K562 (cell line): ENCODE measurements around the gene POLRMT. TPM values are rescaled to one million over a fixed set of nuclear protein-coding genes. Genes with fewer than 3 reads are reported as not detected.
A peak's percentile ranks its signal among the peaks of the same experiment; 100 is the strongest.

ENCODE experiments used
- BRCA1 ChIP-seq, 2 experiments: fragments of 450-650 bp in 1 of 2; sonication (generic) in 1 of 2; formaldehyde crosslinking in 1 of 2; IDR thresholded peaks; 2 replicates each; pipeline versions ENCODE4 v1.5.0 to v1.6.1; 2017 to 2020; ENCODE audit warnings: mild to moderate bottlenecking in 1 of 2, missing genetic modification reagents in 1 of 2
- BRF1 ChIP-seq: IDR thresholded peaks from 3 replicates; pipeline ENCODE4 v1.6.1; 2011; ENCODE audit warnings: borderline replicate concordance, mild to moderate bottlenecking; ENCODE audit not compliant: insufficient read length; ENCODE audit errors: extremely low read depth
- DIDO1 ChIP-seq: fragments of 450-650 bp; IDR thresholded peaks from 2 replicates; pipeline ENCODE4 v1.6.1; 2016; ENCODE audit warnings: low read depth, missing biosample characterization, missing genetic modification characterization
- FUS ChIP-seq: fragments of 200-400 bp; formaldehyde crosslinking; optimal IDR thresholded peaks from 2 replicates; pipeline ENCODE3; 2017; ENCODE audit warnings: low read depth, low read length
- MBD2 ChIP-seq: sonication (generic); IDR thresholded peaks from 2 replicates; pipeline ENCODE4 v1.6.1; 2016; ENCODE audit warnings: low read depth, borderline replicate concordance
- MYBL2 ChIP-seq, 2 experiments: fragments of 450-650 bp in 1 of 2; sonication (generic) in 1 of 2; formaldehyde crosslinking in 1 of 2; IDR thresholded peaks; 2 replicates each; pipeline versions ENCODE4 v1.6.1 to v1.8.1; 2017 to 2022; ENCODE audit warnings: borderline replicate concordance in 1 of 2, inconsistent platforms in 1 of 2, low read depth in 1 of 2, mild to moderate bottlenecking in 1 of 2, missing genetic modification reagents in 1 of 2, moderate library complexity in 1 of 2
- NBN ChIP-seq: fragments of 450-650 bp; IDR thresholded peaks from 2 replicates; pipeline ENCODE4 v1.6.1; 2016; ENCODE audit warnings: low read depth, mild to moderate bottlenecking
- NFE2 ChIP-seq: IDR thresholded peaks from 2 replicates; pipeline ENCODE4 v1.6.1; 2014; ENCODE audit warnings: antibody characterized with exemption, low read depth
- PURB ChIP-seq: sonication (generic); formaldehyde crosslinking; IDR thresholded peaks from 2 replicates; pipeline ENCODE4 v1.9.0; 2021; ENCODE audit warnings: low read depth, mild to moderate bottlenecking, missing genetic modification reagents
- SPI1 ChIP-seq: IDR thresholded peaks from 2 replicates; pipeline ENCODE4 v1.6.1; 2011; ENCODE audit warnings: low read depth, low read length, control low read depth, borderline replicate concordance
- SRSF7 ChIP-seq: fragments of 200-400 bp; formaldehyde crosslinking; optimal IDR thresholded peaks from 2 replicates; pipeline ENCODE3; 2017; ENCODE audit warnings: mild to moderate bottlenecking, low read depth, low read length
- YBX1 ChIP-seq: fragments of 450-650 bp; IDR thresholded peaks from 2 replicates; pipeline ENCODE4 v1.7.1; 2016; ENCODE audit warnings: mild to moderate bottlenecking
- ZBTB17 ChIP-seq: fragments of 450-650 bp; formaldehyde crosslinking; IDR thresholded peaks from 2 replicates; pipeline ENCODE4 v1.4.0; 2020; ENCODE audit warnings: mild to moderate bottlenecking
- ZNF124 ChIP-seq: sonication (generic); formaldehyde crosslinking; IDR thresholded peaks from 2 replicates; pipeline ENCODE4 v1.8.1; 2022; ENCODE audit warnings: missing genetic modification reagents
- polyA plus RNA-seq, 8 experiments: library from polyadenylated mRNA; depleted of rRNA in 4 of 8; stranded (reverse) in 5 of 8; unstranded in 3 of 8; fragments of >200 nt; fragmentation: Nextera tagmentation in 2 of 8; fragmentation: Illumina TruSeq in 1 of 8; extraction: Ambion mirVana in 2 of 8; extraction: Trizol in 1 of 8; gene quantifications; 2 replicates each; pipeline versions ENCODE4 v1.2.1 to v1.2.3, GENCODE V29; 2011 to 2014; ENCODE audit warnings: inconsistent platforms in 1 of 8, missing spikeins in 1 of 8
- total RNA-seq, 7 experiments: library from RNA; depleted of rRNA in 6 of 7; stranded (reverse); fragments of >200 nt in 6 of 7; fragmentation: Illumina TruSeq in 2 of 7; extraction: Trizol in 2 of 7; gene quantifications; 2 replicates each; pipeline versions ENCODE4 v1.2.1 to v1.2.3, GENCODE V29; 2011 to 2021; ENCODE audit warnings: low replicate concordance in 1 of 7
- TF ChIP-seq, protein P1 (sequence below): fragments of 450-650 bp; IDR thresholded peaks from 2 replicates; pipeline ENCODE4 v1.6.1; 2014; ENCODE audit warnings: low read depth, mild to moderate bottlenecking, moderate library complexity, borderline replicate concordance

Gene POLRMT
- total and polyA plus RNA-seq, 9 of the 15 experiments (the other 6 are each of a cell fraction or from before 2014, with no cell fraction given) = 30.3 to 144 (median 68.0) TPM

DNA sequence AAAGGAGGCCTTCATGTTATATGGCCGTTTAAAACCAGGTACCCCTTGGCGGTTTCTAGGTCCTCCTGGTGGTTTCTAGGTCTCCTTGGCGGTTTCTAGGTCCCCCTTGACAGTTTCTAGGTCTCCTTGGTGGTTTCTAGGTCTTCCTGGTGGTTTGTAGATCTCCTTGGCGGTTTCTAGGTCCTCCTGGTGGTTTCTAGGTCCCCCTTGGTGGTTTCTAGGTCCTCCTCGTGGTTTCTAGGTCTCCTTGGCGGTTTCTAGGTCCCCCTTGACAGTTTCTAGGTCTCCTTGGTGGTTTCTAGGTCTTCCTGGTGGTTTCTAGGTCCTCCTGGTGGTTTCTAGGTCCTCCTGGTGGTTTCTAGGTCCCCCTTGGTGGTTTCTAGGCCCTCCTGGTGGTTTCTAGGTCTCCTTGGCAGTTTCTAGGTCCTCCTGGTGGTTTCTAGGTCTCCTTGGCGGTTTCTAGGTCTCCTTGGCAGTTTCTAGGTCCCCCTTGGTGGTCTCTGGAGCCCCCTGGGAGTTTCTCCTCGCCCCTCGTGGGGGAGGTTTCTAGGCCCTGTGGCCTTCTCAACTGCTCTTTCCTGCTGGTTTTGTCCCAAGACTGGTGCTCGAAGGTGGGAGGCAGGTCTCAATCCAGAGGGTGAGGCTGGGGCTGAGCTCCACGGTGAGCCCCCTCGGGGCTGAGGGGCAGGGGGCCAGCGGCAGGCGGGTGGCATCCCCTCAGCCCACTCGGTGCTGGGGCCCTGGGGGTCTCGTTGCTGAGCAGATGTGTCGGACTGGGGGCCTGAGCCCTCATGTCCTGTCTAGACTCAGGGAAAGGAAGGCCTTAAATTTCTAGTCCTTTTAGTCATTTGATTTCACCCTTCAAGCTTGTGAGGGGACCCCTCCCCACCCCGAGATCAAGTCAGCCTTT lies 35.7 kb downstream of the POLRMT start (continued):
- TF ChIP-seq, protein P1, sequence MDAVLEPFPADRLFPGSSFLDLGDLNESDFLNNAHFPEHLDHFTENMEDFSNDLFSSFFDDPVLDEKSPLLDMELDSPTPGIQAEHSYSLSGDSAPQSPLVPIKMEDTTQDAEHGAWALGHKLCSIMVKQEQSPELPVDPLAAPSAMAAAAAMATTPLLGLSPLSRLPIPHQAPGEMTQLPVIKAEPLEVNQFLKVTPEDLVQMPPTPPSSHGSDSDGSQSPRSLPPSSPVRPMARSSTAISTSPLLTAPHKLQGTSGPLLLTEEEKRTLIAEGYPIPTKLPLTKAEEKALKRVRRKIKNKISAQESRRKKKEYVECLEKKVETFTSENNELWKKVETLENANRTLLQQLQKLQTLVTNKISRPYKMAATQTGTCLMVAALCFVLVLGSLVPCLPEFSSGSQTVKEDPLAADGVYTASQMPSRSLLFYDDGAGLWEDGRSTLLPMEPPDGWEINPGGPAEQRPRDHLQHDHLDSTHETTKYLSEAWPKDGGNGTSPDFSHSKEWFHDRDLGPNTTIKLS = no peak
- TF ChIP-seq BRF1 (no peak), SPI1 (no peak), ZNF124 (no peak), YBX1 (no peak), PURB (no peak), FUS (no peak), DIDO1 (tag) (no peak), MYBL2 (IDR thresholded peaks at IDR 0.05; ENCODE audit: low read depth) (no peak), MYBL2 (CRISPR knock-in tag; IDR thresholded peaks at IDR 0.05; ENCODE audit: borderline replicate concordance) (no peak), BRCA1 (IDR thresholded peaks at IDR 0.05) (no peak), BRCA1 (CRISPR knock-in tag; IDR thresholded peaks at IDR 0.05) (no peak), MBD2 (peak; percentile 21; the same call in 1 of the 2 replicates), NFE2 (no peak), NBN (no peak; the same call in 1 of the 2 replicates), ZBTB17 (no peak), SRSF7 (no peak)
